Neural progenitor cell (in vitro differentiated cells): ENCODE results near the gene CLDN12. TPM values are rescaled to one million over a fixed set of nuclear protein-coding genes. Genes with fewer than 3 reads are reported as not detected.

Experiments used
- DNase-seq: peaks from one replicate; pipeline ENCODE4 v3.0.0-alpha.2; 2016; ENCODE audit warnings: low spot score
- H2AFZ ChIP-seq: fragments of 200-600 bp; sonication (generic); replicated peaks from 2 replicates; pipeline ENCODE4 v1.6.1; 2016; ENCODE audit warnings: antibody characterized with exemption
- H3F3A ChIP-seq: fragments of 200-600 bp; sonication (generic); 2 replicates; pipeline ENCODE4 v1.6.1; 2016; ENCODE audit warnings: antibody characterized with exemption, low read depth
- H3K27ac ChIP-seq: fragments of 200-600 bp; sonication (generic); 2 replicates; pipeline ENCODE4 v1.5.1; 2016; ENCODE audit warnings: mild to moderate bottlenecking
- H3K27me3 ChIP-seq: fragments of 200-600 bp; sonication (generic); 2 replicates; pipeline ENCODE4 v1.6.1; 2016; ENCODE audit warnings: mild to moderate bottlenecking, moderate library complexity
- H3K36me3 ChIP-seq: fragments of 200-600 bp; sonication (generic); 2 replicates; pipeline ENCODE4 v1.5.1; 2016
- H3K4me1 ChIP-seq: fragments of 200-600 bp; sonication (generic); 2 replicates; pipeline ENCODE4 v1.6.1; 2016; ENCODE audit warnings: mixed run types
- H3K4me2 ChIP-seq: fragments of 200-600 bp; sonication (generic); 2 replicates; pipeline ENCODE4 v1.6.1; 2016
- H3K4me3 ChIP-seq: fragments of 200-600 bp; sonication (generic); 2 replicates; pipeline ENCODE4 v1.5.1; 2016
- H3K79me2 ChIP-seq: fragments of 200-600 bp; sonication (generic); 2 replicates; pipeline ENCODE4 v1.6.1; 2016; ENCODE audit warnings: low read depth
- H3K9ac ChIP-seq: fragments of 200-600 bp; sonication (generic); 2 replicates; pipeline ENCODE4 v1.6.1; 2016
- H3K9me3 ChIP-seq: fragments of 200-600 bp; sonication (generic); 2 replicates; pipeline ENCODE4 v1.5.1; 2016; ENCODE audit warnings: low read depth
- H4K20me1 ChIP-seq: fragments of 200-600 bp; sonication (generic); 2 replicates; pipeline ENCODE4 v1.6.1; 2016; ENCODE audit warnings: low read depth
- H3K27ac Mint-ChIP-seq: 3 replicates; pipeline ENCODE4 v1.8.0; 2021; ENCODE audit warnings: mixed read lengths
- H3K27me3 Mint-ChIP-seq: 2 replicates; pipeline ENCODE4 v1.8.0; 2022; ENCODE audit warnings: low read depth, mild to moderate bottlenecking, inconsistent platforms, moderate library complexity, mixed read lengths; ENCODE audit not compliant: insufficient read depth
- H3K36me3 Mint-ChIP-seq: 3 replicates; pipeline ENCODE4 v1.8.0; 2021; ENCODE audit warnings: mixed read lengths
- H3K4me1 Mint-ChIP-seq: 3 replicates; pipeline ENCODE4 v1.8.0; 2021; ENCODE audit warnings: mixed read lengths
- H3K4me3 Mint-ChIP-seq: 3 replicates; pipeline ENCODE4 v1.8.0; 2021; ENCODE audit warnings: mild to moderate bottlenecking, moderate library complexity, mixed read lengths
- H3K9me3 Mint-ChIP-seq: 3 replicates; pipeline ENCODE4 v1.8.0; 2020; ENCODE audit warnings: mixed read lengths
- CTCF ChIP-seq: fragments of 200-600 bp; sonication (generic); IDR thresholded peaks from 2 replicates; pipeline ENCODE4 v1.5.1; 2017; ENCODE audit warnings: antibody characterized with exemption, mild to moderate bottlenecking
- EZH2 ChIP-seq: fragments of 200-600 bp; sonication (generic); IDR thresholded peaks from 2 replicates; pipeline ENCODE4 v1.6.1; 2017; ENCODE audit warnings: antibody characterized with exemption, mild to moderate bottlenecking, moderate library complexity
- EZH2phosphoT487 ChIP-seq: fragments of 200-600 bp; sonication (generic); IDR thresholded peaks from 2 replicates; pipeline ENCODE4 v1.6.1; 2017; ENCODE audit warnings: antibody characterized with exemption
- total RNA-seq: library from RNA; depleted of rRNA; stranded (reverse); fragments of >200 nt; gene quantifications from 2 replicates; pipeline ENCODE4 v1.2.3, GENCODE V29; 2015; ENCODE audit warnings: low replicate concordance

The CLDN12 gene
- total RNA-seq, 1 donor from 2014 or later = 87.3 TPM

- Histone ChIP-seq H3K9me3 (no peaks in the 10 kb centered on the region), H3K4me1 (no peaks in the 10 kb centered on the region), H2AFZ (no peak overlapping the region), H3K27ac (no peak overlapping the region), H3K9ac (no peak overlapping the region), H3F3A (no peaks in the 10 kb centered on the region), H3K4me3 (no peak overlapping the region), H3K4me2 (no peak overlapping the region), H4K20me1 (no peaks in the 10 kb centered on the region), H3K36me3 (no peaks in the 10 kb centered on the region), H3K79me2 (no peaks in the 10 kb centered on the region), H3K27me3 (no peaks in the 10 kb centered on the region)
- Mint-ChIP-seq H3K9me3 (no peaks in the 10 kb centered on the region), H3K27ac (no peak overlapping the region), H3K27me3 (no peaks in the 10 kb centered on the region), H3K4me1 (peaks cover 4% of the 10 kb centered on the region), H3K4me3 (no peak overlapping the region), H3K36me3 (no peaks in the 10 kb centered on the region)
- TF ChIP-seq EZH2phosphoT487 (no peak), CTCF (no peak), EZH2 (no peak)
- no peak for DNase-seq
Measured at GRCh38 chr7:90453259-90453891, 50.1 kb downstream of the CLDN12 start.

GRCh38 chr7:90453931-90454330, 50.7 kb downstream of the CLDN12 start:
- no peaks in the 10 kb centered on the region for H3K79me2 ChIP-seq
- H3K4me3 Mint-ChIP-seq = no peak overlapping the region
- no peak overlapping the region for H2AFZ ChIP-seq
- H3K36me3 Mint-ChIP-seq = no peaks in the 10 kb centered on the region
- no peak overlapping the region for H3K9ac ChIP-seq
- H4K20me1 ChIP-seq = no peaks in the 10 kb centered on the region
- H3K27ac ChIP-seq = no peak overlapping the region
- no peaks in the 10 kb centered on the region for H3K4me1 ChIP-seq
- peaks cover 4% of the 10 kb centered on the region for H3K4me1 Mint-ChIP-seq
- TF ChIP-seq EZH2phosphoT487 (no peak), EZH2 (no peak), CTCF (no peak)
- no peaks in the 10 kb centered on the region for H3K36me3 ChIP-seq
- no peaks in the 10 kb centered on the region for H3F3A ChIP-seq
- no peak overlapping the region for H3K27ac Mint-ChIP-seq
- no peak overlapping the region for H3K4me3 ChIP-seq
- no peaks in the 10 kb centered on the region for H3K27me3 ChIP-seq
- H3K9me3 Mint-ChIP-seq = no peaks in the 10 kb centered on the region
- no peaks in the 10 kb centered on the region for H3K9me3 ChIP-seq
- no peaks in the 10 kb centered on the region for H3K27me3 Mint-ChIP-seq
- H3K4me2 ChIP-seq = no peak overlapping the region
- DNase-seq = no peak

GRCh38 chr7:90455163-90456030, 52.1 kb downstream of the CLDN12 start:
- H3K27ac Mint-ChIP-seq = no peak overlapping the region
- no peak overlapping the region for H3K4me3 Mint-ChIP-seq
- no peaks in the 10 kb centered on the region for H4K20me1 ChIP-seq
- peak; percentile 50 for DNase-seq
- no peaks in the 10 kb centered on the region for H3K27me3 Mint-ChIP-seq
- peak overlapping the region; percentile 41 for H3K4me3 ChIP-seq
- H3K4me1 ChIP-seq = no peaks in the 10 kb centered on the region
- no peaks in the 10 kb centered on the region for H3K36me3 Mint-ChIP-seq
- no peaks in the 10 kb centered on the region for H3K27me3 ChIP-seq
- peaks cover 4% of the 10 kb centered on the region for H3K4me1 Mint-ChIP-seq
- no peak for TF ChIP-seq EZH2
- peak; percentile 83 for TF ChIP-seq CTCF
- no peak for TF ChIP-seq EZH2phosphoT487
- H2AFZ ChIP-seq = peak overlapping the region; percentile 99
- no peaks in the 10 kb centered on the region for H3K9me3 Mint-ChIP-seq
- H3K9ac ChIP-seq = no peak overlapping the region
- H3F3A ChIP-seq = no peaks in the 10 kb centered on the region
- no peak overlapping the region for H3K27ac ChIP-seq
- no peaks in the 10 kb centered on the region for H3K36me3 ChIP-seq
- H3K9me3 ChIP-seq = no peaks in the 10 kb centered on the region
- no peaks in the 10 kb centered on the region for H3K79me2 ChIP-seq
- peak overlapping the region; percentile 74 for H3K4me2 ChIP-seq
